GM18511 (cell line): ENCODE measurements around the gene STK32C.
A peak's percentile ranks its signal among the peaks of the same experiment; 100 is the strongest.
"Not testable (repeated sequence)": the region's sequence is repeated elsewhere in the genome, so short reads cannot be mapped to it uniquely, and the experiment has no call there.

ENCODE experiments used
- ATAC-seq: cut with Tn5 transposase; IDR thresholded peaks from one replicate; pipeline ENCODE4 v1.9.1; 2021; ENCODE audit warnings: mild to moderate bottlenecking, moderate library complexity; ENCODE audit not compliant: unreplicated experiment

The STK32C gene

GRCh38 chr10:132338876-132339275 lies 31.1 kb upstream of the STK32C start:
- ATAC-seq, result no peak

- ATAC-seq, result not testable (repeated sequence)
Measured at GRCh38 chr10:132337854-132338253, 30.1 kb upstream of the STK32C start.

GRCh38 chr10:132336919-132337407 lies 29.2 kb upstream of the STK32C start:
- no peak for ATAC-seq

GRCh38 chr10:132336064-132336746 lies 28.5 kb upstream of the STK32C start:
- no peak for ATAC-seq

GRCh38 chr10:132335189-132336063 lies 27.7 kb upstream of the STK32C start:
- ATAC-seq, result peak; percentile 48

GRCh38 chr10:132334631-132335188 lies 27.0 kb upstream of the STK32C start:
- no peak for ATAC-seq

GRCh38 chr10:132333386-132333785 lies 25.6 kb upstream of the STK32C start:
- ATAC-seq, result no peak

- ATAC-seq, result peak; percentile 52
Measured at GRCh38 chr10:132332433-132332754, 24.6 kb upstream of the STK32C start.

GRCh38 chr10:132331601-132332432 lies 24.1 kb upstream of the STK32C start, which contains the start of gene LRRC27:
LRRC27 (plus strand) TSS chr10:132332193; CDS start chr10:132333525, 1,332 bp downstream.
- ATAC-seq, result peak; percentile 73

GRCh38 chr10:132330486-132330833 lies 22.7 kb upstream of the STK32C start:
- ATAC-seq, result no peak

GRCh38 chr10:132329565-132330485 lies 22.1 kb upstream of the STK32C start:
- ATAC-seq, result peak; percentile 19

- ATAC-seq, result no peak
Measured at GRCh38 chr10:132328738-132329137, 21.0 kb upstream of the STK32C start.

- ATAC-seq, result no peak
Measured at GRCh38 chr10:132328106-132328505, 20.4 kb upstream of the STK32C start.

- no peak for ATAC-seq
Measured at GRCh38 chr10:132326925-132327324, 19.2 kb upstream of the STK32C start.

- ATAC-seq, result peak; percentile 40
Measured at GRCh38 chr10:132326344-132326889, 18.7 kb upstream of the STK32C start.

GRCh38 chr10:132324186-132324585 lies 16.4 kb upstream of the STK32C start:
- ATAC-seq, result no peak

- ATAC-seq, result no peak
Measured at GRCh38 chr10:132322586-132323048, 14.9 kb upstream of the STK32C start.

GRCh38 chr10:132321726-132322125 lies 14.0 kb upstream of the STK32C start:
- no peak for ATAC-seq
